ENCODE results near the gene EHD2. TPM values are rescaled to one million over a fixed set of nuclear protein-coding genes. Genes with fewer than 3 reads are reported as not detected.

The EHD2 gene
- total RNA-seq, 1 donor from 2014 or later, result 159 TPM

GRCh38 chr19:47671499-47671898 lies 41.7 kb upstream of the EHD2 start:
- H3K9me3 Mint-ChIP-seq (ENCODE audit: unreplicated experiment), result no peaks in the 10 kb centered on the region
- H3K9ac ChIP-seq (ENCODE audit: low read length), result no peak overlapping the region
- H3K4me3 ChIP-seq (ENCODE audit: insufficient read depth, low read depth, low read length), result no peak overlapping the region
- peaks cover 43% of the 10 kb centered on the region for H3K79me2 ChIP-seq (ENCODE audit: insufficient read depth, low read length)
- H3K4me1 ChIP-seq (ENCODE audit: insufficient read depth, low read length), result no peaks in the 10 kb centered on the region
- no peak for DNase-seq (ENCODE audit: low read depth)
- H3K4me2 ChIP-seq (ENCODE audit: low read length), result no peak overlapping the region
- H3K36me3 ChIP-seq (ENCODE audit: insufficient read depth, low read length), result peaks cover 6% of the 10 kb centered on the region
- H3K27me3 Mint-ChIP-seq (ENCODE audit: low read depth, unreplicated experiment), result no peaks in the 10 kb centered on the region
- TF ChIP-seq CTCF (IDR thresholded peaks at IDR 0.05; ENCODE audit: insufficient read depth, low read depth, low read length) (no peak), EZH2 (IDR thresholded peaks at IDR 0.05; ENCODE audit: insufficient read depth, low read length) (no peak)
- no peak overlapping the region for H3K4me3 Mint-ChIP-seq (ENCODE audit: unreplicated experiment)
- H4K20me1 ChIP-seq (ENCODE audit: insufficient read depth, low read length), result peaks cover 59% of the 10 kb centered on the region
- H3K27ac ChIP-seq (ENCODE audit: low read depth, low read length), result no peak overlapping the region
- H3K4me1 Mint-ChIP-seq (ENCODE audit: low read depth, unreplicated experiment), result peaks cover 15% of the 10 kb centered on the region
- no peak overlapping the region for H3K27ac Mint-ChIP-seq (ENCODE audit: unreplicated experiment)
- H3K36me3 Mint-ChIP-seq (ENCODE audit: low read depth, unreplicated experiment), result peaks cover 25% of the 10 kb centered on the region
- H3K9me3 ChIP-seq (ENCODE audit: insufficient read depth, low read depth, low read length), result no peaks in the 10 kb centered on the region
- no peak for FAIRE-seq
- no peak overlapping the region for H2AFZ ChIP-seq (ENCODE audit: low read depth, low read length)
- no peaks in the 10 kb centered on the region for H3K27me3 ChIP-seq (ENCODE audit: insufficient read depth, low read length)

- Histone ChIP-seq H3K4me2 (ENCODE audit: low read length) (no peak overlapping the region), H3K79me2 (ENCODE audit: insufficient read depth, low read length) (peaks cover 27% of the 10 kb centered on the region), H4K20me1 (ENCODE audit: insufficient read depth, low read length) (peaks cover 49% of the 10 kb centered on the region), H2AFZ (ENCODE audit: low read depth, low read length) (no peak overlapping the region), H3K4me1 (ENCODE audit: insufficient read depth, low read length) (no peaks in the 10 kb centered on the region), H3K27me3 (ENCODE audit: insufficient read depth, low read length) (no peaks in the 10 kb centered on the region), H3K4me3 (ENCODE audit: insufficient read depth, low read depth, low read length) (no peak overlapping the region), H3K36me3 (ENCODE audit: insufficient read depth, low read length) (peaks cover 11% of the 10 kb centered on the region), H3K27ac (ENCODE audit: low read depth, low read length) (no peak overlapping the region), H3K9ac (ENCODE audit: low read length) (no peak overlapping the region), H3K9me3 (ENCODE audit: insufficient read depth, low read depth, low read length) (no peaks in the 10 kb centered on the region)
- Mint-ChIP-seq H3K36me3 (ENCODE audit: low read depth, unreplicated experiment) (peaks cover 27% of the 10 kb centered on the region), H3K9me3 (ENCODE audit: unreplicated experiment) (no peaks in the 10 kb centered on the region), H3K27me3 (ENCODE audit: low read depth, unreplicated experiment) (no peaks in the 10 kb centered on the region), H3K4me1 (ENCODE audit: low read depth, unreplicated experiment) (peaks cover 1% of the 10 kb centered on the region), H3K4me3 (ENCODE audit: unreplicated experiment) (no peak overlapping the region), H3K27ac (ENCODE audit: unreplicated experiment) (no peak overlapping the region)
- no peak for FAIRE-seq
- TF ChIP-seq CTCF (IDR thresholded peaks at IDR 0.05; ENCODE audit: insufficient read depth, low read depth, low read length), result no peak
- no peak for TF ChIP-seq EZH2 (IDR thresholded peaks at IDR 0.05; ENCODE audit: insufficient read depth, low read length)
- no peak for DNase-seq (ENCODE audit: low read depth)
Measured at GRCh38 chr19:47673426-47673825, 39.8 kb upstream of the EHD2 start.

- no peak overlapping the region for H3K27ac Mint-ChIP-seq (ENCODE audit: unreplicated experiment)
- H3K4me1 ChIP-seq (ENCODE audit: insufficient read depth, low read length), result no peaks in the 10 kb centered on the region
- peaks cover 1% of the 10 kb centered on the region for H3K4me1 Mint-ChIP-seq (ENCODE audit: low read depth, unreplicated experiment)
- H3K27me3 Mint-ChIP-seq (ENCODE audit: low read depth, unreplicated experiment), result no peaks in the 10 kb centered on the region
- peaks cover 11% of the 10 kb centered on the region for H3K36me3 ChIP-seq (ENCODE audit: insufficient read depth, low read length)
- H3K79me2 ChIP-seq (ENCODE audit: insufficient read depth, low read length), result peaks cover 19% of the 10 kb centered on the region
- DNase-seq (ENCODE audit: low read depth), result no peak
- H2AFZ ChIP-seq (ENCODE audit: low read depth, low read length), result no peak overlapping the region
- peaks cover 31% of the 10 kb centered on the region for H3K36me3 Mint-ChIP-seq (ENCODE audit: low read depth, unreplicated experiment)
- no peak overlapping the region for H3K9ac ChIP-seq (ENCODE audit: low read length)
- no peak for FAIRE-seq
- H3K27me3 ChIP-seq (ENCODE audit: insufficient read depth, low read length), result no peaks in the 10 kb centered on the region
- no peak for TF ChIP-seq CTCF (IDR thresholded peaks at IDR 0.05; ENCODE audit: insufficient read depth, low read depth, low read length)
- TF ChIP-seq EZH2 (IDR thresholded peaks at IDR 0.05; ENCODE audit: insufficient read depth, low read length), result no peak
- H4K20me1 ChIP-seq (ENCODE audit: insufficient read depth, low read length), result peaks cover 47% of the 10 kb centered on the region
- H3K4me2 ChIP-seq (ENCODE audit: low read length), result no peak overlapping the region
- no peak overlapping the region for H3K4me3 ChIP-seq (ENCODE audit: insufficient read depth, low read depth, low read length)
- no peaks in the 10 kb centered on the region for H3K9me3 ChIP-seq (ENCODE audit: insufficient read depth, low read depth, low read length)
- H3K4me3 Mint-ChIP-seq (ENCODE audit: unreplicated experiment), result no peak overlapping the region
- no peaks in the 10 kb centered on the region for H3K9me3 Mint-ChIP-seq (ENCODE audit: unreplicated experiment)
- no peak overlapping the region for H3K27ac ChIP-seq (ENCODE audit: low read depth, low read length)
Measured at GRCh38 chr19:47674548-47674947, 38.7 kb upstream of the EHD2 start.

Data from astrocyte (in vitro differentiated cells and primary cell).